GM12874 (cell line): ENCODE results near the gene ENPP1.

Source experiments
- TF ChIP-seq, protein P1 (sequence below): IDR thresholded peaks from 2 replicates; pipeline ENCODE4 v1.5.1; 2011; ENCODE audit warnings: low read depth, mild to moderate bottlenecking, control low read depth, low read length, moderate library complexity; ENCODE audit not compliant: insufficient read depth

Gene ENPP1

DNA sequence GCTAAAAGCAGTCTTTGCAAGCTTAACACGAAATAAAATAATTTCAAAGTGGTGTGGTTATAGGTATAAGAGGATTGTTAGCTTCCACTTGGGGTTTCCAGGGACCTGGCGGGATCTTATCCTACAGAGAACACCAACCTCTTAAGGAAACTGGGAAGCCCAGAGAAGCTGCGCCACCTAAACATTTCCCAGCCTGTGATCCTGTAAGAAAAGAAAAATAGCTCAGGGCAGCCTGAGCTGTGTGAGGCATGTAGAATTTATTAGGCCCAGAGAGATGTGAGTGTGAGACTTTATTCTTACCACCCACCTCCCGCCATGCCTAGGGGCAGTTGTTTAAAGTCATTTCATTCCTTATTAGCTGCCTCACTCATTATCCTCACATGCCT, 89.2 kb downstream of the ENPP1 start:
- TF ChIP-seq, protein P1, sequence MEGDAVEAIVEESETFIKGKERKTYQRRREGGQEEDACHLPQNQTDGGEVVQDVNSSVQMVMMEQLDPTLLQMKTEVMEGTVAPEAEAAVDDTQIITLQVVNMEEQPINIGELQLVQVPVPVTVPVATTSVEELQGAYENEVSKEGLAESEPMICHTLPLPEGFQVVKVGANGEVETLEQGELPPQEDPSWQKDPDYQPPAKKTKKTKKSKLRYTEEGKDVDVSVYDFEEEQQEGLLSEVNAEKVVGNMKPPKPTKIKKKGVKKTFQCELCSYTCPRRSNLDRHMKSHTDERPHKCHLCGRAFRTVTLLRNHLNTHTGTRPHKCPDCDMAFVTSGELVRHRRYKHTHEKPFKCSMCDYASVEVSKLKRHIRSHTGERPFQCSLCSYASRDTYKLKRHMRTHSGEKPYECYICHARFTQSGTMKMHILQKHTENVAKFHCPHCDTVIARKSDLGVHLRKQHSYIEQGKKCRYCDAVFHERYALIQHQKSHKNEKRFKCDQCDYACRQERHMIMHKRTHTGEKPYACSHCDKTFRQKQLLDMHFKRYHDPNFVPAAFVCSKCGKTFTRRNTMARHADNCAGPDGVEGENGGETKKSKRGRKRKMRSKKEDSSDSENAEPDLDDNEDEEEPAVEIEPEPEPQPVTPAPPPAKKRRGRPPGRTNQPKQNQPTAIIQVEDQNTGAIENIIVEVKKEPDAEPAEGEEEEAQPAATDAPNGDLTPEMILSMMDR = no peak

DNA sequence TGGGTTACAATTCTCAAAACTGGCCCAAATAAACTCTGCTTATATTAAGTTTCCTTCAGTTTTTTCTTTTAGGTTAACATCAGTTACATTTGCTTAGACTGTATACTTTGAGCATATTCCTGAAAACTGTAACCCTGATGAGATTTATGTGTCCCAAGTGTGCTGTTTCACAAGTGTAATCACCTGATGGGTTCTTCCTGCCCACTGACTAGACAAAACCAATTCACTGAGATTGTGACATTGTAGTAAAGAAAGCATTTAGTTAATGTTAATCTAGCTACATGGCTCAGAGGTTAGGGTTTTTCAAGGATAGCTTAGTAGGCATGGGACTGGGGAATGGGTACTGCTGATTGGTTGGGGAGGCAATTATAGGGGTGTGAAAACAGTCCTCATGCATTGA, 89.8 kb downstream of the ENPP1 start:
- TF ChIP-seq, protein P1 = no peak

- TF ChIP-seq, protein P1 = no peak
Measured at GRCh38 chr6:131898718-131899117, 90.9 kb downstream of the ENPP1 start.

GRCh38 chr6:131900231-131900630, 92.4 kb downstream of the ENPP1 start:
- TF ChIP-seq, protein P1 = no peak

DNA sequence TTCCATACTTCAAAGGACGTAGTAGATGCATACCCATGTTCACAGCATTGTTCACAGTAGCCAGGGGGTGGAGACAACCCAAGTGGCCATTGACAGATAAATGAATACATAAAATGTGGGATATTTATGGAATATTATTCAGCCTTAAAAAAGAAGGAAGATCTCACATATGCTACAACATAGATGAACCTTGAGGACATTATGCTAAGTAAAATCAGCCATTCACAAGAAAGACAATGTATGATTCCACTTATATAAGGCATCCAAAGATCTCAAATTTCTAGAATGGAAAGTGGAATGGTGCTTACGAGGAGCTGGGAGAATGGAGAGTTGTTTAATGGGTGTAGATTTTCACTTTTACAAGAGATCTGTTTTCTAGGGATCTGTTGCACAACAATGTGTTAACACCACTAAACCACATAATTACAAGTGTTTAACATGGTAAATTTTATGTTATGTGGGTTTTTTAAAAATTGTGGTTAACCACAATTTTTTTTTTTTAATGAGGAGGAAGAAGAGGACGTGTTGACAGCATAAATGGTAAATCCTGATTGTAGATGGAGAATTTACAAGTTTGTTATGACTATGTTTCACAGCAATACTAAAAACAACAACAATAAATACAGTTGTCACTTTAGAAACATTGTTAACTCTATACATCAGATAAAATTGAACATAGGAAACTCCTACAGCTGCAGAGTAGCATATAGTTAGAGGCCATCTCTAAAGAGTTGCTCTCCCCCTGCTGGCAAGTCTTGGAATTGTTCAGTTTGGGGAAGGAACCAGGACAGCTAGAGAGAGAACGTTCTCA, 101.8 kb downstream of the ENPP1 start:
- TF ChIP-seq, protein P1 = peak; percentile 71

DNA sequence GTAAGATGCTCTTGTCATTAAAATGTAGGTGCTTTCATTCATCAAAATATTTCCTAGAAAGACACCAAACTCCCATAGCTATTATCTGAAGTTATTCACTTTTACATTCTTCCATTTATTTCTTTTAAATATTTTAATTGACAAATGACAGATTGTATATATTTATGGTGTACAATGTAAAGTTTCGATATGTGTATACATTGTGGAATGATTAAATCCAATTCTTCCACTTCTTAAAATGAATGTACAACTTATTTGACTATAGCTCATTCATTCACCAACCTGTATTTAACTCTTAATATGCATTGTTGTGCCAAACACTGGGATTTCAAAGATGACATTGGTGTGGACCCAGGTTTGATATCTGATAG, 102.4 kb downstream of the ENPP1 start:
- TF ChIP-seq, protein P1 = no peak

- TF ChIP-seq, protein P1 = no peak
Measured at GRCh38 chr6:131910956-131911355, 103.1 kb downstream of the ENPP1 start.
